ENCODE data around the gene C17orf107. TPM values are rescaled to one million over a fixed set of nuclear protein-coding genes. Genes with fewer than 3 reads are reported as not detected.

Gene C17orf107
- total RNA-seq, 4 donors from 2014 or later, result 0.66 to 5.0 (median 1.5) TPM

- peaks cover 4 to 64% (median 43%) of the 10 kb centered on the region in 4 donors for H3K4me1 ChIP-seq
- peak overlapping the region; percentile 95 to 100 (median 98) for H3K4me3 ChIP-seq
Observed at GRCh38 chr17:4946312-4946976, 47.1 kb downstream of the C17orf107 start.

DNA sequence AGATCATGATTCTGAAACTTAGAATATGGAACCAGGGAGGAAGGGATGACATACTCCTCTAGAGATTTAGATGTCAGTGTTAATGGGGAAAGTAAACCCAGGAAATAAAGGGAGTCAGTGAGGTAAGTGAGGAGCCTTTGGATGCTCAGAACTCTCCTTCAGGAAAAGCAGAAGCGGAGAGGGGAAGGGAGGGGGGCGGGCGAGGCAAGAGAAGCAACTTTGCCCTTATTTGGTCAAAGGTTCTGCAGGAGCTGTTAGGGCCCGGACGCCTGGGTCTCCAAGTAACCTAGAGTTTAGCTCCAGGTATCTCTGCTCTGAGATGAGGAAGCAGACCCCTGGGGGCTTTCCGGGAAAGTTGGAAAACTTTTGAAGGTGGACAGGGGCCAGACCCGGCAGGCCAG, 47.7 kb downstream of the C17orf107 start:
- no peaks in the 10 kb centered on the region for H3K27me3 ChIP-seq
- H3K4me1 ChIP-seq, result peaks cover 4 to 59% (median 37%) of the 10 kb centered on the region in 4 donors
- DNase-seq, result peak in 1 of 3 donors; percentile 37
- H3K27ac ChIP-seq, result peak overlapping the region; percentile 96 to 99 (median 98)
- TF ChIP-seq CTCF (IDR thresholded peaks at IDR 0.05) (no peak), POLR2A (IDR thresholded peaks at IDR 0.05) (no peak)
- H3K9me3 ChIP-seq, result no peaks in the 10 kb centered on the region
- H3K36me3 ChIP-seq, result peaks cover 0 to 44% (median 0%) of the 10 kb centered on the region in 3 donors
- H3K4me3 ChIP-seq, result peak overlapping the region; percentile 95 to 100 (median 98)

More at GRCh38 chr17:4946312-4946976, 47.1 kb downstream of the C17orf107 start:
- H3K27ac ChIP-seq, result peak overlapping the region; percentile 96 to 99 (median 98)
- peaks cover 0 to 45% (median 0%) of the 10 kb centered on the region in 3 donors for H3K36me3 ChIP-seq
- no peaks in the 10 kb centered on the region for H3K9me3 ChIP-seq
- no peak for TF ChIP-seq POLR2A (IDR thresholded peaks at IDR 0.05)
- no peak for DNase-seq
- H3K27me3 ChIP-seq, result no peaks in the 10 kb centered on the region

DNA sequence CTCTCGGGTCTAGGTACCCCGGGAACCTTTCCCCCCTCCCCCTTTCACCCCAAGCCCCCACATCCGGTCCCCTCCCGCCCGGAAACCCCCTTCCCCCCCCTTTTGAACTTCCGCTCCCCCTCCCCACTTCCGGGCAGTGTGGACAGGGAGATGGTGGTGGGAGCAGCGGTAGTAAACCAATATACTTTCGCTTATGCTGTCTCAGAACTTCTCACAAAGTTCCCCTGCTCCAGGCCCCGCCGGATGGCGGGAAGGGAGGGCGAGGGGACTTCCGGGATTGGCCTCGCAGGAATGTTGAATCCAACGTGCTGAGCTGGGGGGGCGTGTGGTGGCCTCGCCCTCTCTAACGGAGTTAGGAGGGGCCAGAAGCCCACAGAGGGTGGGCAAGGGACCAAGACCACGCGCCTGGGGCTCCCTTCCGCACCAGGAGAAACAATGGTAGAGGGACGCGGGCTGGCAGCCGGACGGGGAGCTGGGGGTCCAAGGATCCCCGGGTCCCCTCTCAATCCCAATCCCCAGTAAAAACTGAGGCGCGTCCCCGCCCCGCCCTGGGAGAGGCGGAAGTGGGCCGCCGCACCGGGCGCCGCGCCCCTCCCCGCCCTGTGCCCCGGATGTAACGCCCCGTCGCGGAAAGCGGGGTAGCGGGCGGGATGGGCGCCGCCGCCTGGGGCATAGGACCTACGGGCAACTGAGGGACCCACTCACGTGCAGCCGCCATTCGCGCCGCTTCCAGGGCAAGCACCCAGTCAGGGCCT, 48.3 kb downstream of the C17orf107 start:
- no peaks in the 10 kb centered on the region for H3K9me3 ChIP-seq
- peak overlapping the region; percentile 95 to 100 (median 98) for H3K4me3 ChIP-seq
- H3K27me3 ChIP-seq, result no peaks in the 10 kb centered on the region
- H3K4me1 ChIP-seq, result peaks cover 4 to 53% (median 35%) of the 10 kb centered on the region in 4 donors
- H3K36me3 ChIP-seq, result peaks cover 0 to 39% (median 0%) of the 10 kb centered on the region in 3 donors
- DNase-seq, result peak; percentile 64 to 87 (median 83)
- no peak for TF ChIP-seq POLR2A (IDR thresholded peaks at IDR 0.05)
- TF ChIP-seq CTCF (IDR thresholded peaks at IDR 0.05), result no peak
- H3K27ac ChIP-seq, result peak overlapping the region; percentile 96 to 99 (median 98)

GRCh38 chr17:4948166-4948930, 49.0 kb downstream of the C17orf107 start, which contains the start of gene PFN1:
PFN1 (minus strand) TSS chr17:4948530; CDS start chr17:4948394, 136 bp downstream.
- peak within 1 kb of the TSS; percentile 96 to 99 (median 98) for H3K27ac ChIP-seq
- H3K4me3 ChIP-seq, result peak within 1 kb of the TSS; percentile 95 to 100 (median 98)
- H3K27me3 ChIP-seq, result no peaks in the 10 kb centered on the region
- H3K9me3 ChIP-seq, result no peaks in the 10 kb centered on the region
- H3K36me3 ChIP-seq, result peaks cover 0 to 31% (median 0%) of the 10 kb centered on the region in 3 donors
- TF ChIP-seq CTCF (IDR thresholded peaks at IDR 0.05), result peak in 1 of 6 experiments; percentile 9
- peak; percentile 97 for TF ChIP-seq POLR2A (IDR thresholded peaks at IDR 0.05)
- H3K4me1 ChIP-seq, result peaks cover 4 to 45% (median 34%) of the 10 kb centered on the region in 4 donors
- DNase-seq, result peak; percentile 93 to 97 (median 96)

DNA sequence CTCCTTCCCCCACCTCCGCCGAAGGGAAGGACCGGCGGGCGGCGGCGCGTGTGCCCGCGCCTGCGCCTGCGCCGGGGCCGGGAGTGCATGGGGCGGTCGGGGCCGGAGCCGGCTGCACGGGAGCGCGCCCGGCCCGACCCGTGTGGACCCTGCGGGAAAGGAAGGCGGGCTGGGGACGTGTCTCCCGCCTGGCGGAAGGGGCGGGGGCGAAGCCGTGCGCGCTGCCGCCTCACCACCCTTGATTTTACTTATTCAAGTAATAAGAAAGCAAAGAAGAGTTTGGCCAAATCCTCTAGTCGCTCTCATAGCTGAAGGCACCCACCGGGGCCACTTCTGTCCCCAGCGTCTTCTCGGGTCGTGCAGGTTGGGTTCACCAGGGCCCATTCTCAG, 49.6 kb downstream of the C17orf107 start:
- Histone ChIP-seq H3K4me3 (peak overlapping the region; percentile 95 to 100 (median 98)), H3K27ac (peak overlapping the region; percentile 96 to 99 (median 98)), H3K36me3 (peaks cover 0 to 25% (median 0%) of the 10 kb centered on the region in 3 donors), H3K9me3 (no peaks in the 10 kb centered on the region), H3K4me1 (peaks cover 4 to 40% (median 31%) of the 10 kb centered on the region in 4 donors), H3K27me3 (no peaks in the 10 kb centered on the region)
- TF ChIP-seq CTCF (IDR thresholded peaks at IDR 0.05) (peak in 1 of 6 experiments; percentile 3), POLR2A (IDR thresholded peaks at IDR 0.05) (peak; percentile 42 to 66)
- DNase-seq, result peak; percentile 76 to 92 (median 91)
